Measurements from ENCODE around the gene GALNT16. TPM values are rescaled to one million over a fixed set of nuclear protein-coding genes. Genes with fewer than 3 reads are reported as not detected.

The GALNT16 gene
- total and polyA plus RNA-seq, 2 experiments from 2014 or later: 1.7 to 2.6 TPM

- Histone ChIP-seq H3K4me3 (no peak overlapping the region), H4K20me1 (ENCODE audit: insufficient read depth, poor library complexity, severe bottlenecking) (no peaks in the 10 kb centered on the region), H3K4me1 (ENCODE audit: insufficient read depth) (no peaks in the 10 kb centered on the region), H3K36me3 (replicated peaks; ENCODE audit: insufficient read depth, low read depth) (no peaks in the 10 kb centered on the region), H3K27ac (no peak overlapping the region), H3K4me2 (no peak overlapping the region), H3K79me2 (no peaks in the 10 kb centered on the region), H3K9me3 (ENCODE audit: low read depth) (no peaks in the 10 kb centered on the region), H3K9me2 (replicated peaks; ENCODE audit: insufficient read depth) (no peaks in the 10 kb centered on the region), H2AFZ (no peak overlapping the region), H3K27me3 (peaks cover 11% of the 10 kb centered on the region)
- DNase-seq (ENCODE audit: low spot score): no peak
- TF ChIP-seq EZH2 (IDR thresholded peaks at IDR 0.05; ENCODE audit: borderline replicate concordance) (no peak), EZH2phosphoT487 (IDR thresholded peaks at IDR 0.05; ENCODE audit: low read depth, severe bottlenecking, unreplicated experiment) (no peak), CTCF (IDR thresholded peaks at IDR 0.05; ENCODE audit: poor library complexity) (no peak)
- 60% methylated on average over 4 of the region's 4 CpGs for WGBS (ENCODE audit: low lambda C conversion rate, missing lambda C conversion rate)
Observed at GRCh38 chr14:69267492-69267891, 7.5 kb downstream of the GALNT16 start.

- Histone ChIP-seq H3K4me2 (no peak overlapping the region), H3K9me3 (ENCODE audit: low read depth) (no peaks in the 10 kb centered on the region), H3K27ac (no peak overlapping the region), H3K79me2 (no peaks in the 10 kb centered on the region), H4K20me1 (ENCODE audit: insufficient read depth, poor library complexity, severe bottlenecking) (no peaks in the 10 kb centered on the region), H3K4me1 (ENCODE audit: insufficient read depth) (no peaks in the 10 kb centered on the region), H2AFZ (no peak overlapping the region), H3K4me3 (no peak overlapping the region), H3K9me2 (replicated peaks; ENCODE audit: insufficient read depth) (no peaks in the 10 kb centered on the region), H3K27me3 (peaks cover 7% of the 10 kb centered on the region), H3K36me3 (replicated peaks; ENCODE audit: insufficient read depth, low read depth) (no peaks in the 10 kb centered on the region)
- DNase-seq (ENCODE audit: low spot score): no peak
- no peak for TF ChIP-seq EZH2phosphoT487 (IDR thresholded peaks at IDR 0.05; ENCODE audit: low read depth, severe bottlenecking, unreplicated experiment)
- no peak for TF ChIP-seq CTCF (IDR thresholded peaks at IDR 0.05; ENCODE audit: poor library complexity)
- no peak for TF ChIP-seq EZH2 (IDR thresholded peaks at IDR 0.05; ENCODE audit: borderline replicate concordance)
- whole genome bisulfite sequencing (ENCODE audit: low lambda C conversion rate, missing lambda C conversion rate): 72% methylated on average over 2 of the region's 2 CpGs
Observed at GRCh38 chr14:69268223-69268622, 8.3 kb downstream of the GALNT16 start.

- 68% methylated on average over 4 of the region's 4 CpGs for WGBS (ENCODE audit: low lambda C conversion rate, missing lambda C conversion rate)
- no peak overlapping the region for H3K27ac ChIP-seq
- no peak for DNase-seq (ENCODE audit: low spot score)
- no peak overlapping the region for H2AFZ ChIP-seq
- H3K4me2 ChIP-seq: no peak overlapping the region
- TF ChIP-seq EZH2phosphoT487 (IDR thresholded peaks at IDR 0.05; ENCODE audit: low read depth, severe bottlenecking, unreplicated experiment) (no peak), EZH2 (IDR thresholded peaks at IDR 0.05; ENCODE audit: borderline replicate concordance) (no peak), CTCF (IDR thresholded peaks at IDR 0.05; ENCODE audit: poor library complexity) (no peak)
- H3K27me3 ChIP-seq: peaks cover 1% of the 10 kb centered on the region
- no peaks in the 10 kb centered on the region for H3K79me2 ChIP-seq
- H3K4me1 ChIP-seq (ENCODE audit: insufficient read depth): no peaks in the 10 kb centered on the region
- no peak overlapping the region for H3K4me3 ChIP-seq
- H3K36me3 ChIP-seq (replicated peaks; ENCODE audit: insufficient read depth, low read depth): no peaks in the 10 kb centered on the region
- no peaks in the 10 kb centered on the region for H4K20me1 ChIP-seq (ENCODE audit: insufficient read depth, poor library complexity, severe bottlenecking)
- no peaks in the 10 kb centered on the region for H3K9me2 ChIP-seq (replicated peaks; ENCODE audit: insufficient read depth)
- no peaks in the 10 kb centered on the region for H3K9me3 ChIP-seq (ENCODE audit: low read depth)
Observed at GRCh38 chr14:69268763-69269162, 8.8 kb downstream of the GALNT16 start.

- H3K27ac ChIP-seq: no peak overlapping the region
- no peaks in the 10 kb centered on the region for H3K79me2 ChIP-seq
- TF ChIP-seq EZH2phosphoT487 (IDR thresholded peaks at IDR 0.05; ENCODE audit: low read depth, severe bottlenecking, unreplicated experiment): no peak
- TF ChIP-seq EZH2 (IDR thresholded peaks at IDR 0.05; ENCODE audit: borderline replicate concordance): no peak
- no peak for TF ChIP-seq CTCF (IDR thresholded peaks at IDR 0.05; ENCODE audit: poor library complexity)
- H3K4me1 ChIP-seq (ENCODE audit: insufficient read depth): no peaks in the 10 kb centered on the region
- H3K4me2 ChIP-seq: no peak overlapping the region
- WGBS (ENCODE audit: low lambda C conversion rate, missing lambda C conversion rate): 100% methylated on average over 1 of the region's 1 CpG
- no peaks in the 10 kb centered on the region for H3K27me3 ChIP-seq
- no peaks in the 10 kb centered on the region for H3K9me2 ChIP-seq (replicated peaks; ENCODE audit: insufficient read depth)
- H3K4me3 ChIP-seq: no peak overlapping the region
- DNase-seq (ENCODE audit: low spot score): no peak
- no peaks in the 10 kb centered on the region for H3K36me3 ChIP-seq (replicated peaks; ENCODE audit: insufficient read depth, low read depth)
- H2AFZ ChIP-seq: no peak overlapping the region
- H4K20me1 ChIP-seq (ENCODE audit: insufficient read depth, poor library complexity, severe bottlenecking): no peaks in the 10 kb centered on the region
- no peaks in the 10 kb centered on the region for H3K9me3 ChIP-seq (ENCODE audit: low read depth)
Observed at GRCh38 chr14:69269381-69269780, 9.4 kb downstream of the GALNT16 start.
